COR-L47 (cell line): ENCODE results near the gene MYL4.
"Not testable (repeated sequence)": the region's sequence is repeated elsewhere in the genome, so short reads cannot be mapped to it uniquely, and the experiment has no call there.

ENCODE experiments used
- DNase-seq: peaks from one replicate; lab custom pipeline; 2025; lab: John Stamatoyannopoulos, UW

The MYL4 gene

DNA sequence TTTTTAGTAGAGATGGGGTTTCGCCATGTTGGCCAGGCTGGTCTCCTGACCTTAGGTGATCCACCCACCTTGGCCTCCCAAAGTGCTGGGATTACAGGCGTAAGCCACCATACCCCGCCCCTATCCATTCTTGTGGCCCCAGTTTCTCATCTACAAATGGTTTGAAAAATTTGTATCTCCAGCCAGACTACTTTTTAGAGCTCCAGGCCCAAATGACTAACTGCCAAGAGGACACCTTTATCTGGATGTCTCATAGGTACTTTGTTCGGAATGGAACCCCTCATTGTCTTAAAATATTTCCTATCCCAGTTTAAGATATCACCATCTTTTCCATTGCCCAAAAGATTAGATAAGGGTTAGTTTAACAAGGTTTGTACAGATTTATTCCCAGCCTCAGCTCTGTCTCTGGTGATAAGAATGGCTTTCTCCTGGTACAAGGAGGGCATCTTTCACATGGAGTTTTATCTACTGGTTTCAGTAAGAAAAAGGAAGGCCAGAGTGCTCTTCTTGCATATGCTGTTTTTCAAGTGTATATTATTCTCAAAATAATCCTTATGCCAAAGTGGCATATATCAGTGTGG is 15.1 kb upstream of the MYL4 start:
- no peak for DNase-seq

DNA sequence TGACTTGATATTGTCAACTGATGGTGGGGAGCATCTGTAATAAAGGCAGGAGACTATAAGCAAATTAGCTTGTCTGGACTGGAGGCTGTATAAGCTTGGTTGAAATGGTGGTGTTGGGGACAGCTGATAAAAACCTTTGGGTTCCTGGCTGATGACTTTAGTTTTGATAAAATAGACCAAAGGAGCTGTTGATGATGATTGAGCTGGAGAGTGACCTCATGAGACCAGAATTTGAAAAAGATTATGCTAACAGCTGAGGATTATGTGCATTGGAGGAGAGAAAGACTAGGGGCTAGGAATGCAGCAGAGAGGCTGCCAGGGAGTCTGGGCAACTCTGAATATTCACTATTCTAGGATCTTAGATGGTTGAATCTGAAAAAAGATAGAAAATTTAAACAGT is 11.3 kb upstream of the MYL4 start:
- no peak for DNase-seq

DNA sequence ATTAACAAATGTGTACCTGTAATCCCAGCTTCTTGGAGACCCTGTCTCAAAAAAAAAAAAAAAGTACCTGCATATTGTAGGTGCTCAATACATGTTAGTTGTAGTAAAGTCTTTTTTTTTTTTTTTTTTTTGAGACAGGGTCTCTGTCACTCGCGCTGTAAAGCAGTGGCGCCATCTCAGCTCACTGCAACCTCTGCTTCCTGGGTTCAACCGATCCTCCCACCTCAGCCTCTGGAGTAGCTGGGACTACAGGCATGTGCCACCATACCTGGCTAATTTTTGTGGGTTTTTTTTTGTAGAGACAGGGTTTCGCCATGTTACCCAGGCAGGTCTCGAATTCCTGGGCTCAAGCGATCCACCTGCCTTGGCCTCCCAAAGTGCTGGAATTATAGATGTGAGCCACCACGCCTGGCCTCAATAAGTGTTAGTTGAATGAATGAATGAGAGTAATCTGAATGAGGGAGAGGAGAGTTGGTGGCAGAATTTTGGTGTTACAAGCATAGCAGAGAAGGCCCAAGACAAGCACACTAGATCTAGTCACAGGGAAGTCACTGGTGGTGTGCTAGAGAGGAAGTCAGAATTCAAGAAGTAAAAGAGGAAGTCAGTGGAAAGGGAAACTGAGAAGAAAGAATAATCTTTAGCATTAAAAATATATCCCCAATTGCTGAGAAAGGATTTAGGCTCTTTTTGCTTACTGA is 9.4 kb upstream of the MYL4 start:
- no peak for DNase-seq

DNA sequence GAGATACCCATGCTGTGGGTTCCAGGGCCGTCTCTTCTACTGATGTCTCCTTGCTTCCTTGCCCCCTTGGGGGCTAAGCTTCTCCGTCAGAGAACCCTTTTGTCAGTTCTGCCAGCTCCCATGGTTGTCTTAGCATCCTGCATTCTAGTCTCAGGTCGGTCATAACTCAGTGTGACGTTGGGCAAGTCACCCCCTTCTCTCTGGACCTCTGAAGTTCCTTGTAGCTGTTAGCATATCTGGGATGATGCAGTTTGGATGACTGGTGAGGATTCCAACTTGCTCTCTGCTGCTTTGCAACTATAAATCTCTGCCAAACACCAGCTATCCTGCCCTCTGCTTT is 8.9 kb upstream of the MYL4 start:
- no peak for DNase-seq

DNA sequence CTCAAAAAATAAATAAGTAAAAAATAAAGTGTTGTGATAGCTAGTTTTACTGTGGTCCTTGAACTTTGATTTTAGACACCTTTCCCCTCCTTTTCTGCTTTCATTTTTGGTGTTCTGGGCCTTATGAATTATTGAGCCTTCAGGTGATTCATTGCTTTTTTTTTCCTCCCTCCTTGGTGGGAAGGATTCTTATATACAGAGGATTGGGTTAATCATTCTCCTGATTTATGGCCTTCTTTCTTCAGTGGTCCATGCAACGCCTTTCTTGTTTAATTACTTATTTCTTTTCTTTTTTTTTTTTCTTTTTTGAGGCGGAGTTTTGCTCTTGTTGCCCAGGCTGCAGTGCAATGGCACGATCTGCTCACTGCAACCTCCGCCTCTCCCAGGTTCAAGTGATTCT is 8.0 kb upstream of the MYL4 start:
- no peak for DNase-seq

DNA sequence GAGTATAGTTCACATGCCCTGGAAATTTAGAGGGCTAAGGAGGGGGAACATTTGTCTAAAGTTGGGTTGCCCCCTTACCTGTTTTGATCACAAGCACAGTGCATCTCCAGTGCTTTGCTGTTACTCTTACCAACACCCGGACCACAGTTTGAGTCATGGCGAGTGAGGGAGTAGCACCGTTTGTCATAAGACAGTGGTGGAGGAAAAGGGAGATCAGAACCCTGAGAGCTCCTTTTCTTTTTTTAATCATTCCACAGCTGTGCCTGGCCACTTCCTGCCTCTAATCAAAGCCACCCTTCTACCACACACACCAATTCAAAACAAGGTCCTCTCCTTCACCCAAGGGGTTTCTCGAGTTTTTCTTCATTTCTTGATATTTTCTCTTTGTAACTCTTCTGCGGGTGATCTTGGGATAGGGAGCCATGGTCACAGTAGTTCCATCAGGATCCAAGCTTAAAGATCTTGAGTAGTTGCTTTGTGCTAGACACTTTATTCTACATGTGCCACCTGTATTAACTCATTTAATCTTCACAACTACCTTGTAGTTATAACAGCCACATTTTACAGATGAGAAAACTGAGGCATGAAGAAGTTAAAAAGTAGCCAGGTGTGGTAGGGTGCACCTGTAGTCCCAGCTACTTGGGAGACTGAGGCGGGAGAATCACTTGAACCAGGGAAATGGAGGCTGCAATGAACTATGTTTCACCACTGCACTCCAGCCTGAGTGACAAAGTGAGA is 5.0 kb upstream of the MYL4 start:
- no peak for DNase-seq

DNA sequence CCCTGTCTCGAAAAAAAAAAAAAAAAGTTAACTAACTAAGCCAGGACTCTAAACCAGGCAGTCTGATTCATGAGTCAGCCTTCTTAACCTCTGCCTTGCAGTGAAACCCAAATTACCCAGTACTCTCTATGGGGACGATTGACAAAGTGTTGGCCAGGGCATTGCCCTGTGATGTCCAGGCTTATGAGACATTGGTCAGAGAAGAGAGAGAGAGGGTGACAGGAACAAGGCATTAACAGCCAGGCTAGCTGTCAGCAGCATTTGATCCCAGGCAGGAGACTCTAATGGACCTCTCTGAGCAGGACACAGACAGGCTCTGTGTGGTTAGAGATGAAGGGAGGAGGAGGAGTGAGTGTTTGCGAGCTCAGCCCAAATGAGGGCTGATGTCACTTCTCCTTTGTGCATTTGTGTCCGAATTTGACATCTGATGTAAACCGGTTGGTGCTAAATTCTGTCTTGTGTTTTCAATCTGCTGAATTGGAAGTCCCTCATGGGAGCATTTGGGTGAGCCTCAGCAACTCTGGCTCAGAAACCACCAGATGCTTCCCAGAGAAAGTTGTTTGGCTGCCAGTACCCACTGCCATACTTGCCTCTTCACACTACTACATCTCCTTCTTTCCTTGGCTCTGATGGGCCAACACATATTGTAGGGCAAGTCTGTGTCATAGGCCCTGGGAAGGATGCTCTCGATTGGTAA is 4.3 kb upstream of the MYL4 start:
- DNase-seq: no peak

DNA sequence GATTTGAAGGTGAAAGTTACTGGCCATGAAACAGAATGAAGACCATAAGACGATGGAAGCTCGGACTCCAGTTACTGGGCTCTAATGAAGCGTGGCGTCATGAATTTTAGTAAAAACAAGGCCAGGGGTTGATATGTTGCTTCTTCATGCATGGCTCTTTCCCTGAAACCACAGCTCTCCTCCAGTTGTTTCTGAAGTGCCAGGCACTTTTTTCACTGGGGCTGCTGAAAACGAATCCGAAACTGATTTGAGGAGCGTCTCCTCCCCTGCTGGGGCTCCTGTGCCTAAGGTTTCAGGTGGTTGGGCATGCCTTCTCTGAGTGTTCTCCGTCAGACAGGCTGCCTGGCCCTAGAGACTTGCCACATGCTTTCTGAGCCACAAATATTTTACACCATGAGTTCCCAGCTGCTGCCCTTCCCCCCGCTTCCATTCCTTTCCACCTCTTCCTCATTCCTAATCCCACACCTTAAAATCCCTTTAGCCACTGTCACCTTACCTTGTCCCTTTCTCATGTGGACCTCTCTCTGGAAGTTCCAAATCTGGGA is 3.7 kb upstream of the MYL4 start:
- DNase-seq: no peak

DNA sequence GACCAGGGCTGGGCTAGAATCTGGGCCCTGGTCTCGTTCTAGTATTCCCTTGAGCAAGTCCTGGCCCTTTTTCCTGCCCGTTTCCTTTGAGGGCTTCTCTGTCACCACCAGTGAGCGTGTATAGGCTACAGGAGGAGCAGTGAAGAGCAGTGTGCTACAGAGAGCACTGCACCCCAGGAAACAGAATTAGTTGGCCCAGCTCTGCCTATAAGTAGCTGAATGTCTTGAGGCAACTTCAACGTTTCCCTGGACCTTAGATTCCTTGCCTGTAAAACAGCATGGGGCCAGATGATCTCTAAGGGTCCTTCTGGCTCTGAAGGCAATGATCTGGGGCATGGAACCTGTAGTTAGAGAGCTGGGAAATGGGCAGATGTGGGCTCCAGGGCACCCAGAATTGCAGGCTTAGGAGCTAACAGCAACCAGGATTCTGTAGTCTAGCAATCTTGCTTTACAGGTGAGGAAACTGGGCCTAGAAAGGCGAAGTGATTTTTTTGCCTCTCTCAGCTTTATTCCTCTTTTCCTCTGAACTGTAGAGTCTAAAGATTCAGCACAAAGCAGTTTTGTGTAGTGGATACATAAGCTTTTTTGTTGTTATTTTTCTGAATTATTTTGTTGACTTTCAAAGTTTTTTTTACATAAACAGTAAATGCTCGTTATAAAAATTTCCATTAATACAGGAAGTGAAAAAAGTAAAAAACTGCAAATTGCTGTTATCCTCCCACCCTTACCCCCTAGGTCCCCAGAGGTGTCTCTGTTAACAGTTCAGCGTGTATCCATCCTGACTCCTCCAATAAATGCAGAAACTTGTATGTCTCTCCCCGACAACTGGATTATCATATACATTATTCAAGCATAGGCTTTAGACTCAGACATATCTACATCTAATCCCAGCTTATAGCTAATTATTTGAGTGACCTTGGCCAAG is 1.7 kb upstream of the MYL4 start:
- DNase-seq: no peak

DNA sequence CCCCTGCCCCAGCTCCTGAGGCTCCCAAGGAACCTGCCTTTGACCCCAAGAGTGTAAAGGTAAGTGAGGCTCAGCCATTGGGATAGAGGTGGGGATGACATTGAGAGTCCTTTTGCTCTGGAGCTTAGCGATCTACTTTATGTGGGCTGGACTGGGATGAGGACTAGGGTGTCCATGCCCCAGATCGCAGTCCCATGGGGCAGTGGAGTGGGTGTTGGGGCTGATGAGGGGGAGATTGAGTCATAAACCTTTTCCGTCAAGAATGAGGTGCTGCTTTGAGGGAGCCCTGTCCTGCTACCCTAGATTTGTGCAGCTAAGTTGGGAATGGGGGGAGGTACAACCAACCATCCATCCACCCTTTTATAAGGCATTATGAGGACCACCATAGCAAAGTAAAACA is 351 bp downstream of the MYL4 start:
- no peak for DNase-seq

DNA sequence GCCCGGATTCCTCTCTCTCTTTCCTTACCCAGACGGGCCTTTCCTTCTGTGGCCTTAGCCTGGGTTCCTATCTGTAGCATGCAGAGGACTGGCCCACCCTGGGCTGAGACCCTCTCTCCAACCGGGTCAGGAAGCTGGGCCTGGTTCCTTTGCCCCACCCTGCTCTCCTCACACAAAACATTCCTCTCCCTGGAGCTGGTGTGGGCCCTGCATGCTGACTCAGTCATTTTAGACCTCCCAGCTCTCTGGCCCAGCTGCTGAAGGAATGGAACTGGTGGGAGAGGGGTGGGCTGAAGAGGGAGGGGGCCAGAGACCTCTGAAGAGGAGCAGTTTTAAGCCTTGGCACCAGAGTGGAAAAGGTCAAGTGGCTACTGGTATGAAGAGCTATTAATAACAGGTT is 957 bp downstream of the MYL4 start:
- no peak for DNase-seq

DNA sequence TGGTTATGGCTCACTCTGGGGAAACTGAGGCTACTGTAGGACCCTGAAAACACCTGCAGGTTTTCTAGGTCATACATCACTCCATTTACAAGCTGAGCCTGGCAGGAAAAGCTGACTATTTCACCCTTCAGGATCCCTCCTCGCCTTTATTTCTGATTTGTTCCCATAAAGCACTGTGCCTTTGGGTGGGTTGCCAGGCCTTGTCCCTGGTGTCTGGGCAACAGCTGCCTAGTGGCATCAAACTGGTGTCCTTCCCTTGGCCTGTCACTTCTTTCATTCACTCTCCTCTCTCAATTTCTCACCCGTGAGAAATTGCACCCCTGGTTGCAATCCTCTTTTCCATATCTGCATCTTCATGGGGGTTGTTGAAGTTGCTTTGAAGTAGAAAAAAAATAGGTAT is 1.6 kb downstream of the MYL4 start:
- no peak for DNase-seq

DNA sequence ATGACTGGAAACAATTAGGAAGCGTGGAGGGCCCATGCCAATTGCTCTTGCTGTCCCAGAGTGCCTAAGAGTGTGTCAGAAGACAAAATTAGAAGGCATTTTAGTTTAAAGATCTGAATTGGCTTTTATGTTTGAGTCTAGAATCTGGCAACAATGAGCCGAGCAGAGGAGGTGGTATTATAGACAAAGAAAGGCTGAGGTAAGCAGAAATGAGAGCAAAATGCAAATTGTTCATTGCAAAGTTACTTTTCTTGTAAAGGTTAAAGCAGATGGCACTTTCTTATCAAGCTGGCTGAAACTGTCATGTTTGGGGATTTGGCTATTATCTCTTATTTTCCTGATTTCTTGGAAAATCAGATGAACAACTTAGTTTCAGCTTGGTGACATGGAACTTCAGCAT is 3.3 kb downstream of the MYL4 start:
- no peak for DNase-seq

DNA sequence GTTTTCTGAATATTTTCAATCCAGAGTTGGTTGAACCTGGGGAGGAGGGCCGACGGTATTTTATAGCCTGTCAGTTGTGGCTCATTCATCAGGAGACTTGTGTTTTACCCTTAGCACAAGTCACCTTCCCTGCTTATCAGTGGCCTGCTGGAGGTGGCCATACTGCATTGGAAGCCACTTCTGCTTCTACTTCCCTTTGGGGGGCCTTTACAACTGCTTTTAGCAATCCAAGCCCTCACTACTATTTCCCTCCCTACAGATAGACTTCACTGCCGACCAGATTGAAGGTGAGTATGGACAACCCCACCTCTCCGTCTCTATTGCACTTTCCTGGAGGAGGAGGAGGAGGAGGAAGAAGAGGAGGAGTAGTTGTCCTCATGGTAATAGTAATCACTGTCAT is 4.4 kb downstream of the MYL4 start:
- DNase-seq: no peak

DNA sequence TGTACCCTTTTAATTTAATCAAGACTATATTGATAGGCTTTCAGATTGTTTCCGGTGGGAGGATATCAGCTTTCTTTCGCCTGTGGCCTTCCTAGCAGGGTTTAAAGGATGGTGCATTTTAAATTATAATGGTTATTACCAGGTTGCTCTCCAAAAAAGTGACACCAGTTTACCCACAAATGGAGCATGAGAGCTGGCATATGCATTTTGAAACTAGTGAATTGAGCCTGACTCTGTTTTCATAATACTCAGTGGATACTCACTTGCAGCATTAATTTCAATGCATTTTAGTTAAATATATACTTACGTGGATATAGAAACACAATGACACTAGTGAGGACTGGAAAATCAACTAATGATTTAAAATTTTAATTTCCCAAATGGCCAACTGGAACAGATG is 5.8 kb downstream of the MYL4 start:
- no peak for DNase-seq

DNA sequence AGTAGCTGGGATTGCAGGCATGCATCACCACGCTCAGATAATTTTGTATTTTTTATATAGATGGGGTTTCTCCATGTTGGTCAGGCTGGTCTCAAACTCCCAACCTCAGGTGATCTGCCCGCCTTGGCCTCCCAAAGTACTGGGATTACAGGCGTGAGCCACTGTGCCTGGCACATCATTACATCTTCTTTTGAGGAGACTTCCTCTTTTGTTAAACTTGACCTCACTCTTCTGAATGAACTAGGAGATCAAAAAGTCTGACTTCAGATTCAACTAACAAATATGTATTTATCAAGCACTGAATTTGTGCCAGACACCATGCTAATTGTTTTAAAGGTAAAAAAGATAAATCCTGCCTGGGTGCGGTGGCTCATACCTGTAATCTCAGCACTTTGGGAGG is 7.7 kb downstream of the MYL4 start:
- not testable (repeated sequence) for DNase-seq

DNA sequence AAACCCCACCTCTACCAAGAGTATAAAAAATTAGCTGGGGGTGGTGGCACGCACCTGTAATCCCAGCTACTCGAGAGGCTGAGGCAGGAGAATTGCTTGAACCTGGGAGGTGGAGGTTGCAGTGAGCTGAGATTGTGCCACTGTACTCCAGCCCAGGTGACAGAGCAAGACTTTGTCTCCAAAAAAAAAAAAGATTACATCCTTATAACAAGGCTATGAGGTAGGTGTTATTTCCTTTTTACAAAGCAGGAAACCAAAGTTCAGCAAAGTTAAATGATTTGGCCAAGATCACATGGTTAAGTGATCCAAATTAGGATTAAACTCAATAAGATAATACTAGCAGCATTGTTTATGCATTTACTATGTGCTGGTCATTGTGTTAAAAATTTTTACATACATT is 8.1 kb downstream of the MYL4 start:
- not testable (repeated sequence) for DNase-seq

DNA sequence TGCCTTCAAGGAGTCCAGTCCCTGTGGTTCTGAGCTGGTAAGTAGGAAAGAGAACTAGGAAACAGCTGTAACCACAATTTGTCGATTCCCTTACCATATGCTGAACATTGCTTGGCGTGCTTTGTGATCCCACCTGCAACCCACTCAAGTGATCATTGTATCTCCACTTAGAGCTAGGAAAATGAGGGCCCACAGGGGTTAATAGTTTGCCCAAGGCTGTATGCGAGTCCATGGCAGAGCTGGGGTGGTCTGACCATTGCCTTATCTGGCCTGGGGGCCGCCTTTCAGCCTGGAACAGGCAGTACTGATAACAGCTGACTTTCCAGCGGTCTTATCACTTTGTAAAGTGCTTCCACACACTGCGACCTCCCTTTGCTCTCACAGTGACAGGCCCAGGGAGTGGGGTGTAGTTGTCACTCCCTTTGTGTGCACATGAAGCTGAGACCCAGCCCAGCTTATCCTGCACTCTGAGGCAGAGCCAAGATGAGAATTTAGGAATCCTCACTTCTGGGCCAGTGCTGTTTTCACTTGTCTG is 9.8 kb downstream of the MYL4 start:
- DNase-seq: no peak

DNA sequence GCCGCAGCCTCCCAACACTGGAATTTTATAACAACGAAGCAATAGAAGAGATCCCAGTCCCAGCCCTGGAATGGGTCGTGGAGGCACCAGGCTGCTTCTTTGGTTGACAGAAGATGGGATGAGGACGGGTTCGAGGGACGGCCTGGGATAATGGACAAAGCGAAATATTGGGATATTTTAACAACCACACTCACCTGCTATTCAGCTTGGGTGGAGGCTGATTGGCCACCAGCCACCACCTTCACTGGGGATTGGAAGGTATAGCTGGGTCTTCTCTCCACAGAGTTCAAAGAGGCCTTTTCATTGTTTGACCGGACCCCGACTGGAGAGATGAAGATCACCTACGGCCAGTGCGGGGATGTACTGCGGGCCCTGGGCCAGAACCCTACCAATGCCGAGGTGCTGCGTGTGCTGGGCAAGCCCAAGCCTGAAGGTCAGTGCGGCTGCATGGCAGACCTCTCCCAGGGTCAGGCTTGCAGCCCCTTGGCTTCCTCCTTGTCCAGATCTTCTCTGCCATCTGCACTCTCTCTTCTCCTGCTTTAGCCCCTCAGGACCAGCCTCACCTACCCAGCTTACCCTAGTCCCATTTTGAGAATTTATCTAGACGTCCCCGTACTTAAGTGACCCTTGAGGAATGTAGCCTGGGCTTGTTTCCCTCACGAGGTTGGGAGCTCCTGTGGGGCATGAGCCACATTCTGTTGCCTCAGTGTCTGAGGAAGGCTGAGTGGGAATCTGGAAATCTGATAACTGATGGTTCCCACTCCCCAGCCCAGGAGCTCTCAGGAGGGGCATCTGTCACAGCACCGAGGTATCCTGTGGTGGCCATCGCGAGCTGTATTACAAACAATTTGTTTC is 10.7 kb downstream of the MYL4 start:
- no peak for DNase-seq

DNA sequence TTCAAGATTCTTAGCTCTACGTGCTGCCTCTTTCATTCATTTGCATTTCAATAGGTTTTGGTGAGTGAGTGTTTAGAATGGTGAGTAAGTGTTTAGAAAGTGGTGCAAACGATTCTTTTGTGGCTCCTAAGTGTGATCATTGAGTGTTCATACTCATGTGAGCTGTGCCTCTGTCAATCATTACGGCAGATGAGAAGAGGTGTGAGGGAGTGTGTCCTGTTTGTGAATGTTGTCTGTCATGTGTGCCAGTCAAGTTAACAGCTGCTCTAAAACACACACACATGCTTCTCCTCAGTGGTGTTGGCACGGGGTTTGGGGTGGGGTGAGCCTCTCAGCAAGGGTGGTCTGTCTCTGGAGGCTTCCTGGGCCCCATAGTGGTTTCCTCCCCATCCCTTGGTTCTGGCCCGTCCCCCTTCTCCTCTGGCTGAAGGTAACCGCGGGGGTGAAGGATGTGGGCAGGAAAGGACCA is 11.4 kb downstream of the MYL4 start:
- no peak for DNase-seq
